ENCODE measurements around the gene CFAP99.

Gene CFAP99

GRCh38 chr4:2507259-2507658, 88.5 kb downstream of the CFAP99 start:
- peaks cover 87% of the 10 kb centered on the region for H3K36me3 ChIP-seq (ENCODE audit: insufficient read depth, low read length)
- H3K4me3 ChIP-seq (ENCODE audit: low read depth in 1 of 2, low read length in 2 of 2): no peak overlapping the region
- H3K9me3 ChIP-seq (ENCODE audit: insufficient read depth, low read length, severe bottlenecking): no peaks in the 10 kb centered on the region
- DNase-seq: no peak
- no peak overlapping the region for H2AFZ ChIP-seq (ENCODE audit: low read depth, low read length)
- no peak overlapping the region for H3K9ac ChIP-seq (ENCODE audit: low read depth, low read length)
- peaks cover 61% of the 10 kb centered on the region for H4K20me1 ChIP-seq (ENCODE audit: insufficient read depth, low read length)
- no peak overlapping the region for H3K27ac ChIP-seq (ENCODE audit: low read length)
- TF ChIP-seq, protein P1, sequence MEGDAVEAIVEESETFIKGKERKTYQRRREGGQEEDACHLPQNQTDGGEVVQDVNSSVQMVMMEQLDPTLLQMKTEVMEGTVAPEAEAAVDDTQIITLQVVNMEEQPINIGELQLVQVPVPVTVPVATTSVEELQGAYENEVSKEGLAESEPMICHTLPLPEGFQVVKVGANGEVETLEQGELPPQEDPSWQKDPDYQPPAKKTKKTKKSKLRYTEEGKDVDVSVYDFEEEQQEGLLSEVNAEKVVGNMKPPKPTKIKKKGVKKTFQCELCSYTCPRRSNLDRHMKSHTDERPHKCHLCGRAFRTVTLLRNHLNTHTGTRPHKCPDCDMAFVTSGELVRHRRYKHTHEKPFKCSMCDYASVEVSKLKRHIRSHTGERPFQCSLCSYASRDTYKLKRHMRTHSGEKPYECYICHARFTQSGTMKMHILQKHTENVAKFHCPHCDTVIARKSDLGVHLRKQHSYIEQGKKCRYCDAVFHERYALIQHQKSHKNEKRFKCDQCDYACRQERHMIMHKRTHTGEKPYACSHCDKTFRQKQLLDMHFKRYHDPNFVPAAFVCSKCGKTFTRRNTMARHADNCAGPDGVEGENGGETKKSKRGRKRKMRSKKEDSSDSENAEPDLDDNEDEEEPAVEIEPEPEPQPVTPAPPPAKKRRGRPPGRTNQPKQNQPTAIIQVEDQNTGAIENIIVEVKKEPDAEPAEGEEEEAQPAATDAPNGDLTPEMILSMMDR (IDR thresholded peaks at IDR 0.05; ENCODE audit: borderline replicate concordance, extremely low read depth, low read length, poor library complexity, severe bottlenecking): no peak
- no peak for TF ChIP-seq EZH2 (IDR thresholded peaks at IDR 0.05; ENCODE audit: borderline replicate concordance, low read depth, low read length, severe bottlenecking)
- no peaks in the 10 kb centered on the region for H3K27me3 ChIP-seq (ENCODE audit: insufficient read depth, low read length, poor library complexity)
- H3K4me2 ChIP-seq (ENCODE audit: insufficient read depth, low read length): no peak overlapping the region
- no peak for ATAC-seq (ENCODE audit: insufficient read depth, low read depth)
- H3K79me2 ChIP-seq (ENCODE audit: insufficient read depth, low read length): peaks cover 67% of the 10 kb centered on the region
- H3K4me1 ChIP-seq (ENCODE audit: insufficient read depth, low read length): no peaks in the 10 kb centered on the region

DNA sequence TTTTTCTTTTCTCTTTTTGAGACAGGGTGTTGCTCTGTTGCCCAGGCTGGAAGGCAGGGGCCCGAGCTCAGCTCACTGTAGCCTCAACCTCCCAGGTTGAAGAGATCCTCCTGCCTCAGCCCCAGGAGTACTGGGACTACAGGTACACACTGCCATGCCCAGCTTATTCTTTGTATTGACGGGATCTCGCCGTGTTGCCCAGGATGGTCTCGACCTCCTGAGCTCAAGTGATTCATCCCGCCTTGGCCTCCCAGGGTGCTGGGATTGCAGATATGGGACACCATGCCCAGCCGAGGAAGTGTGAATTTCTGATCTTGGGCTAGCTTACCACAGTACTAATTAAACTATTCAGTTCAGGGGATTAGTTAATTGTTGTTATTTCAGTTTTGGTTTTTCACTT, 89.1 kb downstream of the CFAP99 start:
- DNase-seq (no peak), ATAC-seq (ENCODE audit: insufficient read depth, low read depth) (no peak)
- Histone ChIP-seq H3K27me3 (ENCODE audit: insufficient read depth, low read length, poor library complexity) (no peaks in the 10 kb centered on the region), H3K36me3 (ENCODE audit: insufficient read depth, low read length) (peaks cover 88% of the 10 kb centered on the region), H3K27ac (ENCODE audit: low read length) (no peak overlapping the region), H3K79me2 (ENCODE audit: insufficient read depth, low read length) (peaks cover 65% of the 10 kb centered on the region), H3K4me1 (ENCODE audit: insufficient read depth, low read length) (no peaks in the 10 kb centered on the region), H4K20me1 (ENCODE audit: insufficient read depth, low read length) (peaks cover 65% of the 10 kb centered on the region), H3K9ac (ENCODE audit: low read depth, low read length) (no peak overlapping the region), H3K9me3 (ENCODE audit: insufficient read depth, low read length, severe bottlenecking) (no peaks in the 10 kb centered on the region), H3K4me2 (ENCODE audit: insufficient read depth, low read length) (no peak overlapping the region), H3K4me3 (ENCODE audit: low read depth in 1 of 2, low read length in 2 of 2) (no peak overlapping the region), H2AFZ (ENCODE audit: low read depth, low read length) (no peak overlapping the region)
- no peak for TF ChIP-seq EZH2 (IDR thresholded peaks at IDR 0.05; ENCODE audit: borderline replicate concordance, low read depth, low read length, severe bottlenecking)

DNA sequence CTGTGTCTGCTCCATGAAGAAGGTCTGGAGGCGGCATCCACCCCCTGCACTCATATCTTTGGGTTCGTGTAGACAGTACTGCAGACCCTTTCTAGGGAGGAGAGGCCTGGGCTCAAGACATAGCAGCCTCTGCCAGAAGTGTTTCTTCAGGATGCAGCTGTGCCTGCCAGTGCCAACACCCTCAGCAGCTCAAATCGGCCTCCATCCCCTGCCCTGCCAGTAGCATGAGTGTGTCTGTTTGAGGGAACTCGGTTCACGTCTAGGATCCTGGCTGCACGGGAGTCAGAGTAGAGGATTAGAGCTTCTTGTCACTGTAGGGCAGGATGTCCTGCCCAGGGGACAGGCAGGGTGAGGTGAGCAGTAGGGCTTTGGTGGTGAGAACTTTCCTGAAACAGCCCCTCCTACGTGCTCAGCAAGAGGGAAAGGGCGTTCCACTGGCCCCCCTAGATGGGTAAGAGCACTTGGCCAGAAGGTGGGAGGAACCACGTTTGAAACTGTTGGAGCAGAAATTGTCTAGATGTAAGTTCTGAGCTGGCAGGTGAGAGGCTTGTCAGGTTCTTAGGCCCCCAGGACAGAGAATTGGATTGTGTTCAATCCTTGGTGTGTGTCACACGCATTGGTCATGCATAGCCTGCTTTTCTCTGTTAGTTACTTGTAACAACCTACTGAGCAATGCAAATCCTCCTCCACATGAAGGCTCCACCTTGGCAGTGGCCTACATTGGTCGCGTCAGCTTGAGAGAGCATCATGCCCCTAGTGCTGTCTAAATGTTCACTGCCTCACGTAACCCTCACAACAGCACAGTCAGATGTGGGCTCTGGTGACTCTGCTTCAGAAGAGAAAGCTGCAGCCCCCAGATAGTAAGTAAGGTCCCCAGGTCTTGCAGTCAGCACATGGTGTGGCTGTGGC, 91.8 kb downstream of the CFAP99 start:
- no peak for ATAC-seq (ENCODE audit: insufficient read depth, low read depth)
- Histone ChIP-seq H2AFZ (ENCODE audit: low read depth, low read length) (no peak overlapping the region), H3K9me3 (ENCODE audit: insufficient read depth, low read length, severe bottlenecking) (no peaks in the 10 kb centered on the region), H3K27ac (ENCODE audit: low read length) (no peak overlapping the region), H3K9ac (ENCODE audit: low read depth, low read length) (no peak overlapping the region), H3K4me1 (ENCODE audit: insufficient read depth, low read length) (no peaks in the 10 kb centered on the region), H3K4me2 (ENCODE audit: insufficient read depth, low read length) (no peak overlapping the region), H3K4me3 (ENCODE audit: low read depth in 1 of 2, low read length in 2 of 2) (no peak overlapping the region), H3K79me2 (ENCODE audit: insufficient read depth, low read length) (peaks cover 47% of the 10 kb centered on the region), H4K20me1 (ENCODE audit: insufficient read depth, low read length) (peaks cover 59% of the 10 kb centered on the region), H3K36me3 (ENCODE audit: insufficient read depth, low read length) (peaks cover 90% of the 10 kb centered on the region), H3K27me3 (ENCODE audit: insufficient read depth, low read length, poor library complexity) (no peaks in the 10 kb centered on the region)
- DNase-seq: no peak
- TF ChIP-seq, protein P1 (IDR thresholded peaks at IDR 0.05; ENCODE audit: borderline replicate concordance, extremely low read depth, low read length, poor library complexity, severe bottlenecking): no peak
- TF ChIP-seq EZH2 (IDR thresholded peaks at IDR 0.05; ENCODE audit: borderline replicate concordance, low read depth, low read length, severe bottlenecking): no peak

DNA sequence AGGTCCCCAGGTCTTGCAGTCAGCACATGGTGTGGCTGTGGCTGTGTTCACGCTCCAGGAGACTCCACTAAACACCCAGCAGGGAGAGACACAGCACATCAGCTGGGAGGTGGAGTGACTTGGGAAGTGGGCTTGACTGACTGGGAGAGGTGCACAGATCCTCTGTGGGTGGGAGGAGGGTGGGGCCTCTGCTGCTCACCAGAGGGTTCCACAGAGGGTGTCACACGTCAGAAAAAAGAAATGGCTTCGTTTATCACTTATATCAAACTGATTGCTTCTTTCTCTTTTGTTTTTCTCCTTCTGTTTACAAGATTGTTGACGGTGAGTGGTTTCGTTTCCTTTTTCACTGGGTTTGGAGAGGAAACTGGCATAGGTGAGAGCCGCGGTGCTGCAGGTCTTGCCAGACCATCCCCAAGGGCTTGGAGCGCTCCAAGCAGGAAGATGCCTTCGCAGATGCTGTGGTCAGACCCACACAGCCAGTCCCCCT, 92.9 kb downstream of the CFAP99 start:
- Histone ChIP-seq H3K4me2 (ENCODE audit: insufficient read depth, low read length) (no peak overlapping the region), H3K27ac (ENCODE audit: low read length) (no peak overlapping the region), H2AFZ (ENCODE audit: low read depth, low read length) (no peak overlapping the region), H3K79me2 (ENCODE audit: insufficient read depth, low read length) (peaks cover 37% of the 10 kb centered on the region), H3K9ac (ENCODE audit: low read depth, low read length) (no peak overlapping the region), H3K36me3 (ENCODE audit: insufficient read depth, low read length) (peaks cover 87% of the 10 kb centered on the region), H4K20me1 (ENCODE audit: insufficient read depth, low read length) (peaks cover 66% of the 10 kb centered on the region), H3K27me3 (ENCODE audit: insufficient read depth, low read length, poor library complexity) (no peaks in the 10 kb centered on the region), H3K4me1 (ENCODE audit: insufficient read depth, low read length) (no peaks in the 10 kb centered on the region), H3K4me3 (ENCODE audit: low read depth in 1 of 2, low read length in 2 of 2) (no peak overlapping the region), H3K9me3 (ENCODE audit: insufficient read depth, low read length, severe bottlenecking) (no peaks in the 10 kb centered on the region)
- TF ChIP-seq, protein P1 (IDR thresholded peaks at IDR 0.05; ENCODE audit: borderline replicate concordance, extremely low read depth, low read length, poor library complexity, severe bottlenecking): no peak
- no peak for TF ChIP-seq EZH2 (IDR thresholded peaks at IDR 0.05; ENCODE audit: borderline replicate concordance, low read depth, low read length, severe bottlenecking)
- DNase-seq: no peak
- ATAC-seq (ENCODE audit: insufficient read depth, low read depth): 0 out of 3 replicates have a peak, but pooled peaks have one; percentile 13
